ENCODE results near the gene RIMBP2. TPM values are rescaled to one million over a fixed set of nuclear protein-coding genes. Genes with fewer than 3 reads are reported as not detected.
A peak's percentile ranks its signal among the peaks of the same experiment; 100 is the strongest.

RIMBP2 gene
- polyA plus RNA-seq, 1 donor (not counting 4 experiments of a cell fraction or from before 2014, with no cell fraction given), result 0.16 TPM

DNA sequence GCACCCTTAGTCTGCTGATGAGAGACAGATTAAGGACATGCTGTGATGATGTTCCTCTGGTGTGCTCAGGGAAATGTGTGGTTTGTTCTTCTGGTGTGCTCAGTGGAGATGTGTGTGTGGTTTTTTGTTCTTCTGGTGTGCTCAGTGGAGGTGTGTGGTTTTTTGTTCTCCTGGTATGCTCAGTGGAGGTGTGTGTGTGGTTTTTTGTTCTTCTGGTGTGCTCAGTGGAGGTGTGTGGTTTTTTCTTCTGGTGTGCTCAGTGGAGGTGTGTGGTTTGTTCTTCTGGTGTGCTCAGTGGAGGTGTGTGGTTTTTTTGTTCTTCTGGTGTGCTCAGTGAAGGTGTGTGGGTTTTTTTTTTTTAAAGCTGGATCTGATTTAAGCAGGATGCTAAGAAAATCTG, 363.0 kb downstream of the RIMBP2 start:
- Histone ChIP-seq H3K27ac (ENCODE audit: control insufficient read depth, insufficient read depth, low read length) (no peak overlapping the region), H3K9me3 (ENCODE audit: control insufficient read depth, low read depth, low read length) (no peaks in the 10 kb centered on the region), H4K20me1 (ENCODE audit: control insufficient read depth, extremely low read depth, insufficient read depth, low read length) (no peaks in the 10 kb centered on the region), H3K9ac (ENCODE audit: control insufficient read depth, extremely low read depth, insufficient read depth, low read length) (no peak overlapping the region), H3K9me1 (ENCODE audit: control insufficient read depth, extremely low read depth, insufficient read depth, low read length) (no peaks in the 10 kb centered on the region), H3K36me3 (ENCODE audit: control insufficient read depth in 2 of 2, extremely low read depth in 1 of 2, insufficient read depth in 2 of 2, low read length in 2 of 2) (no peaks in the 10 kb centered on the region), H3K79me2 (ENCODE audit: control insufficient read depth, insufficient read depth, low read length) (no peaks in the 10 kb centered on the region), H3K4me3 (ENCODE audit: control insufficient read depth in 2 of 3, extremely low read depth in 1 of 3, insufficient read depth in 2 of 3, low read depth in 1 of 3, low read length in 3 of 3) (no peak overlapping the region), H2AFZ (ENCODE audit: control insufficient read depth, low read length) (no peak overlapping the region), H3K4me1 (ENCODE audit: control insufficient read depth, extremely low read depth, insufficient read depth, low read length) (peaks cover 19% of the 10 kb centered on the region), H3K27me3 (ENCODE audit: control insufficient read depth, extremely low read depth, insufficient read depth, low read length) (no peaks in the 10 kb centered on the region), H3K4me2 (ENCODE audit: control insufficient read depth, extremely low read depth, insufficient read depth, low read depth, low read length) (no peak overlapping the region)
- FAIRE-seq (peak; percentile 5), DNase-seq (ENCODE audit: low read depth, low spot score) (no peak)
- TF ChIP-seq, protein P1, sequence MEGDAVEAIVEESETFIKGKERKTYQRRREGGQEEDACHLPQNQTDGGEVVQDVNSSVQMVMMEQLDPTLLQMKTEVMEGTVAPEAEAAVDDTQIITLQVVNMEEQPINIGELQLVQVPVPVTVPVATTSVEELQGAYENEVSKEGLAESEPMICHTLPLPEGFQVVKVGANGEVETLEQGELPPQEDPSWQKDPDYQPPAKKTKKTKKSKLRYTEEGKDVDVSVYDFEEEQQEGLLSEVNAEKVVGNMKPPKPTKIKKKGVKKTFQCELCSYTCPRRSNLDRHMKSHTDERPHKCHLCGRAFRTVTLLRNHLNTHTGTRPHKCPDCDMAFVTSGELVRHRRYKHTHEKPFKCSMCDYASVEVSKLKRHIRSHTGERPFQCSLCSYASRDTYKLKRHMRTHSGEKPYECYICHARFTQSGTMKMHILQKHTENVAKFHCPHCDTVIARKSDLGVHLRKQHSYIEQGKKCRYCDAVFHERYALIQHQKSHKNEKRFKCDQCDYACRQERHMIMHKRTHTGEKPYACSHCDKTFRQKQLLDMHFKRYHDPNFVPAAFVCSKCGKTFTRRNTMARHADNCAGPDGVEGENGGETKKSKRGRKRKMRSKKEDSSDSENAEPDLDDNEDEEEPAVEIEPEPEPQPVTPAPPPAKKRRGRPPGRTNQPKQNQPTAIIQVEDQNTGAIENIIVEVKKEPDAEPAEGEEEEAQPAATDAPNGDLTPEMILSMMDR (optimal IDR thresholded peaks at IDR 0.05 in 1 of 3, IDR thresholded peaks at IDR 0.05 in 1 of 3, conservative IDR thresholded peaks at IDR 0.05 in 1 of 3; ENCODE audit: extremely low read depth in 1 of 3, insufficient read depth in 2 of 3, low read length in 3 of 3), result no peak
- TF ChIP-seq EZH2 (IDR thresholded peaks at IDR 0.05; ENCODE audit: low read length), result no peak
- dilution Hi-C loops (cut with MboI; ENCODE audit: extremely low pct_ligation_motif_present, low sequenced_read_pairs), result no loop called here

DNA sequence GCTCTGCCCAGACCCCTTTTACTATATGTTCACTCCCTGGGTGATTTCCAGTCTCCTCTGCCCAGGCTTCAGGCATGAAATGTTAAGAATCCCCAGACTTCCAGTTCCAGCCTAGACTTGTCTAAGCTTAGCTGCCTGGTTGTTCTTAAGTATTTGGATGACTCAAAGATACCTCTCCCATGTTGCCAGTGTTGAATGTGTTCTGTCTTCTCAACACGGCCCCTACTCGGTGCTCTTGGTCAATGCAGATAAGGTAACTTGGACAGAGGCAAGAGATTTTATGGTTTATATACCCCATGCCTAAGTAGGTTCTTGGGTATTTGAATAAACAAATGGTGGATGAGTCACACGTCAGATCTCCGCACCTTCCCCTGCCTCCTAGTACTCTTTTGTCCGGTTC, 364.8 kb downstream of the RIMBP2 start:
- peak overlapping the region; percentile 85 for H3K27ac ChIP-seq (ENCODE audit: control insufficient read depth, insufficient read depth, low read length)
- peak; percentile 83 for DNase-seq (ENCODE audit: low read depth, low spot score)

More for the DNA sequence above, 364.8 kb downstream of the RIMBP2 start:
- H3K9me1 ChIP-seq (ENCODE audit: control insufficient read depth, extremely low read depth, insufficient read depth, low read length), result no peaks in the 10 kb centered on the region
- H3K9me3 ChIP-seq (ENCODE audit: control insufficient read depth, low read depth, low read length), result no peaks in the 10 kb centered on the region
- peak; percentile 100 for FAIRE-seq
- peak overlapping the region; percentile 86 for H3K4me2 ChIP-seq (ENCODE audit: control insufficient read depth, extremely low read depth, insufficient read depth, low read depth, low read length)
- dilution Hi-C loops (cut with MboI; ENCODE audit: extremely low pct_ligation_motif_present, low sequenced_read_pairs), result no loop called here
- peaks cover 16% of the 10 kb centered on the region for H3K4me1 ChIP-seq (ENCODE audit: control insufficient read depth, extremely low read depth, insufficient read depth, low read length)
- H3K36me3 ChIP-seq (ENCODE audit: control insufficient read depth in 2 of 2, extremely low read depth in 1 of 2, insufficient read depth in 2 of 2, low read length in 2 of 2), result no peaks in the 10 kb centered on the region
- H2AFZ ChIP-seq (ENCODE audit: control insufficient read depth, low read length), result peak overlapping the region; percentile 85
- TF ChIP-seq, protein P1 (optimal IDR thresholded peaks at IDR 0.05 in 1 of 3, IDR thresholded peaks at IDR 0.05 in 1 of 3, conservative IDR thresholded peaks at IDR 0.05 in 1 of 3; ENCODE audit: extremely low read depth in 1 of 3, insufficient read depth in 2 of 3, low read length in 3 of 3), result peak; percentile 25 to 32 (median 27)
- no peak for TF ChIP-seq EZH2 (IDR thresholded peaks at IDR 0.05; ENCODE audit: low read length)
- H3K27me3 ChIP-seq (ENCODE audit: control insufficient read depth, extremely low read depth, insufficient read depth, low read length), result no peaks in the 10 kb centered on the region
- peak overlapping the region in 1 of 3 experiments; percentile 48 for H3K4me3 ChIP-seq (ENCODE audit: control insufficient read depth in 2 of 3, extremely low read depth in 1 of 3, insufficient read depth in 2 of 3, low read depth in 1 of 3, low read length in 3 of 3)
- peak overlapping the region; percentile 59 for H3K9ac ChIP-seq (ENCODE audit: control insufficient read depth, extremely low read depth, insufficient read depth, low read length)
- H4K20me1 ChIP-seq (ENCODE audit: control insufficient read depth, extremely low read depth, insufficient read depth, low read length), result no peaks in the 10 kb centered on the region
- no peaks in the 10 kb centered on the region for H3K79me2 ChIP-seq (ENCODE audit: control insufficient read depth, insufficient read depth, low read length)
